ENCODE results near the gene MNX1. TPM values are rescaled to one million over a fixed set of nuclear protein-coding genes. Genes with fewer than 3 reads are reported as not detected.

Gene MNX1
- total RNA-seq, 1 experiment from 2014 or later: not detected

DNA sequence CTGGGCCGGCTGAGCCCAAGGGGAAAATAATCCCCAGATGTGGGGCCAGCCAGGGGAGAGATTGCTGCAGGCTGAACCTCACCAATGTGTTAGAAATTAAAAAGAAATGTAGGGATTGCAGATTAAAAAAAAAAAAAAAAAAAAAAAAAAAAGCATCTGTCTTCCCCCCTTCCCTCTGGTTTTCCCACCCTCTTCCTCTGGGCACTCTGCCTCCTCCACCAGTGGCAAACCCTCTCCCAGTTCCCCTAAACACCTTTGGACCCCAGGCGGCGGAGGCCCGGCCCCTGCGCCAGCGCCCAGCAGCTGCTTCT, 7.1 kb downstream of the MNX1 start:
- BruUV-seq (replicated peaks): no TSS peak
- H3K4me3 ChIP-seq (ENCODE audit: low read depth, low read length, poor library complexity, severe bottlenecking): no peak overlapping the region
- no peaks in the 10 kb centered on the region for H3K4me1 ChIP-seq (ENCODE audit: insufficient read depth, low read length, poor library complexity, severe bottlenecking)
- TF ChIP-seq, protein P1, sequence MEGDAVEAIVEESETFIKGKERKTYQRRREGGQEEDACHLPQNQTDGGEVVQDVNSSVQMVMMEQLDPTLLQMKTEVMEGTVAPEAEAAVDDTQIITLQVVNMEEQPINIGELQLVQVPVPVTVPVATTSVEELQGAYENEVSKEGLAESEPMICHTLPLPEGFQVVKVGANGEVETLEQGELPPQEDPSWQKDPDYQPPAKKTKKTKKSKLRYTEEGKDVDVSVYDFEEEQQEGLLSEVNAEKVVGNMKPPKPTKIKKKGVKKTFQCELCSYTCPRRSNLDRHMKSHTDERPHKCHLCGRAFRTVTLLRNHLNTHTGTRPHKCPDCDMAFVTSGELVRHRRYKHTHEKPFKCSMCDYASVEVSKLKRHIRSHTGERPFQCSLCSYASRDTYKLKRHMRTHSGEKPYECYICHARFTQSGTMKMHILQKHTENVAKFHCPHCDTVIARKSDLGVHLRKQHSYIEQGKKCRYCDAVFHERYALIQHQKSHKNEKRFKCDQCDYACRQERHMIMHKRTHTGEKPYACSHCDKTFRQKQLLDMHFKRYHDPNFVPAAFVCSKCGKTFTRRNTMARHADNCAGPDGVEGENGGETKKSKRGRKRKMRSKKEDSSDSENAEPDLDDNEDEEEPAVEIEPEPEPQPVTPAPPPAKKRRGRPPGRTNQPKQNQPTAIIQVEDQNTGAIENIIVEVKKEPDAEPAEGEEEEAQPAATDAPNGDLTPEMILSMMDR (conservative IDR thresholded peaks at IDR 0.05; ENCODE audit: low read depth, low read length): no peak
- TF ChIP-seq EZH2 (IDR thresholded peaks at IDR 0.05; ENCODE audit: borderline replicate concordance, low read depth, low read length, poor library complexity, severe bottlenecking): no peak
- intact Hi-C loops (cut with micrococcal nuclease; ENCODE audit: unreplicated experiment): no loop called here
- H3K9me3 ChIP-seq (ENCODE audit: low read depth, low read length, poor library complexity, severe bottlenecking): no peaks in the 10 kb centered on the region
- ChIA-PET CTCF (no interaction called here), POLR2A (ENCODE audit: low non-redundant PET) (no interaction called here)
- no peak for DNase-seq (ENCODE audit: low spot score)
- no peaks in the 10 kb centered on the region for H3K36me3 ChIP-seq (ENCODE audit: insufficient read depth, low read length, poor library complexity, severe bottlenecking)
- peaks cover 100% of the 10 kb centered on the region for H3K27me3 ChIP-seq (replicated peaks; ENCODE audit: insufficient read depth, low read depth, low read length, poor library complexity)
- no peak overlapping the region for H3K27ac ChIP-seq (ENCODE audit: low read depth, low read length, poor library complexity, severe bottlenecking)

DNA sequence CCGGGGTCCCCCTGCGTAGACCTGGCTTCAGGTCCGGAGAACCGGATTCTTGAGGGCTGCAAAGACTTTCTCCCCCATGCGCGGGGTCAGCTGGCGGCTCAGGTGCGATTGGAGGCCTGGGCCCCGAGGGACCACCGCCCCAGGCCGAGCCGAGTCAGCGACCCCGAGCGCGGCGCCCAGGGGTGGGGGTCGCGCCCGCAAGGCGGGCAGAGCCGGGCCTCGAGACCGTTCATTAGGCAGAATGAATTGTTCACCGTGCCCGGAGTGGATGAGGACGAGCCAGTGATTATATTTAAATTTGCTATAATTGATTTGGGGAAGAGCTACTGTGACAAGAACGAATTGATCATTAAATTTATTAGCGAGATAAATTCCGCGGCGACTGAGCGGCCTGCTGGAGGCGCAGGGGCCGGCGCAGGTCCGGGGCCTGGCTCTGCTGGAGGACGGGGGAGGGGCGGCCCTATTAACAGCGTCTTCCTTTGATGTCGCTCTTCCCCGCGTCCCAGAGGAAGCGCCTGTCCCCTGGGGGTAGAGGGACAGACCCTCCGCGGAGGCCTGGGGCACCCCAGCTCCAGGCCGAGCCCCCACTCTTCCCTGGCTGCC, 7.5 kb downstream of the MNX1 start:
- CTCF ChIA-PET: no interaction called here
- intact Hi-C loops (cut with micrococcal nuclease; ENCODE audit: unreplicated experiment): no loop called here
- Histone ChIP-seq H3K4me1 (ENCODE audit: insufficient read depth, low read length, poor library complexity, severe bottlenecking) (no peaks in the 10 kb centered on the region), H3K4me3 (ENCODE audit: low read depth, low read length, poor library complexity, severe bottlenecking) (no peak overlapping the region), H3K36me3 (ENCODE audit: insufficient read depth, low read length, poor library complexity, severe bottlenecking) (no peaks in the 10 kb centered on the region), H3K9me3 (ENCODE audit: low read depth, low read length, poor library complexity, severe bottlenecking) (no peaks in the 10 kb centered on the region), H3K27me3 (replicated peaks; ENCODE audit: insufficient read depth, low read depth, low read length, poor library complexity) (peaks cover 100% of the 10 kb centered on the region), H3K27ac (ENCODE audit: low read depth, low read length, poor library complexity, severe bottlenecking) (no peak overlapping the region)
- DNase-seq (ENCODE audit: low spot score): no peak
- TF ChIP-seq EZH2 (IDR thresholded peaks at IDR 0.05; ENCODE audit: borderline replicate concordance, low read depth, low read length, poor library complexity, severe bottlenecking): peak; percentile 80
- TF ChIP-seq, protein P1 (conservative IDR thresholded peaks at IDR 0.05; ENCODE audit: low read depth, low read length): no peak
- POLR2A ChIA-PET (ENCODE audit: low non-redundant PET): no interaction called here
- no TSS peak for BruUV-seq (replicated peaks)

DNA sequence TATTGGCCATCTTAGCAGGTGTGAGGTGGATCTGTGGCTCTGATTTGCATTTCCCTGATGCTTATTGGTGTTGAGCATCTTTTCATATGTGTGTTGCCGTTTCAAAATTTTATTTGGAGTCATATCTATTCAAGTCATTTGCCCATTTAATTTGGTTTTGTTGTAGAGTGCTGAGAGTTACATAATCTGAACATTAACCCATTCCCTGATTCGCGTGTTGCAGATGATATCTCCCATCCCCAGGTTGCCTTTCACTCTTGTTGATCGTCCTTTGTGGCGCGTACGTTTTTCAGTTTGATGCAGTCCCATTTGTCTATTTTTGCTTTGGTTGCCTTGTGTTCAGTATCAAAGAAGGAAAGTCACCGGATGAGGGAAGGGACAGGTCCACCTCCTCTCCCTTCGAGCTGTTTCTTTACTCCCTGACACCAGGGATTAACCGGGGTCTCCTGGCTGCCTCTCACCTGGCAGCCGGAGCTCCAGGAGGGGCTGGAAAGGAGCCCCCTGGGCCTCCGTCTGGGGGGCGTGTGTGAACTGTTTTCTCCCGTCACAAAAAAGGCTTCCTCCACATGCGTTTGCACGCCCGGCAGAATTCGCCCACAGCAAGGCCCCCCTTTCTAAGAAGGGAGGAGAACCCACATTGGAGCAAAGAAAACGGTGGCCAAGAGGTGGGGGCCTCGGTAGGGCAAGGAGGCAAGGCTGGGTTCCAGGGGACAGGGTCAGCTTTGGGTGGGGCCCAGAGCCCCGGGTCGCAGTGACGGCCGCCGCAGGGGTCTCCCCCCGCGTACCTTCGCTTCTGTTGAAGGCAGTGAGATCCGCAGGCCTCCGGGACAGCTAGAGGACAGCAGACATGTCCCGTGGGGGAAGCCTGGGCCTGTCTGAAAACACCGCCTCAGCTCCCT, 8.3 kb downstream of the MNX1 start:
- no peak overlapping the region for H3K27ac ChIP-seq (ENCODE audit: low read depth, low read length, poor library complexity, severe bottlenecking)
- CTCF ChIA-PET: no interaction called here
- intact Hi-C loops (cut with micrococcal nuclease; ENCODE audit: unreplicated experiment): no loop called here
- H3K36me3 ChIP-seq (ENCODE audit: insufficient read depth, low read length, poor library complexity, severe bottlenecking): no peaks in the 10 kb centered on the region
- no TSS peak for BruUV-seq (replicated peaks)
- no peak overlapping the region for H3K4me3 ChIP-seq (ENCODE audit: low read depth, low read length, poor library complexity, severe bottlenecking)
- no peaks in the 10 kb centered on the region for H3K4me1 ChIP-seq (ENCODE audit: insufficient read depth, low read length, poor library complexity, severe bottlenecking)
- TF ChIP-seq, protein P1 (conservative IDR thresholded peaks at IDR 0.05; ENCODE audit: low read depth, low read length): no peak
- TF ChIP-seq EZH2 (IDR thresholded peaks at IDR 0.05; ENCODE audit: borderline replicate concordance, low read depth, low read length, poor library complexity, severe bottlenecking): peak; percentile 27
- H3K9me3 ChIP-seq (ENCODE audit: low read depth, low read length, poor library complexity, severe bottlenecking): no peaks in the 10 kb centered on the region
- POLR2A ChIA-PET (ENCODE audit: low non-redundant PET): no interaction called here
- peaks cover 100% of the 10 kb centered on the region for H3K27me3 ChIP-seq (replicated peaks; ENCODE audit: insufficient read depth, low read depth, low read length, poor library complexity)
- DNase-seq (ENCODE audit: low spot score): no peak

All from A673 (cell line).